K562 (cell line): ENCODE results near the gene GNAL. TPM values are rescaled to one million over a fixed set of nuclear protein-coding genes. Genes with fewer than 3 reads are reported as not detected.

Experiments
- ATAC-seq: fragments of 200-7000 bp; cut with Tn5 transposase; 3 replicates; pipeline ENCODE4 v1.9.1; 2020; ENCODE audit warnings: moderate library complexity
- BruUV-seq: library from RNA; stranded (reverse); fragments of 400-500 nt; replicated peaks from 2 replicates; lab custom pipeline; 2021; lab: Mats Ljungman, UMichigan
- CTCF ChIA-PET: fragments of 300-600 bp; formaldehyde crosslinking; extraction: SDS; loops from one replicate; lab custom pipeline; 2021; ENCODE audit warnings: low intra/inter-chr PET ratio; lab: Yijun Ruan, JAX
- POLR2A ChIA-PET: fragments of 300-600, 350-650 bp; sonication (Branson Sonifier 250); formaldehyde crosslinking; extraction: SDS; loops from one replicate; lab custom pipeline; 2021; ENCODE audit warnings: antibody characterized with exemption, inconsistent platforms; lab: Yijun Ruan, JAX
- DNase-seq, 4 experiments: peaks; one replicate each; pipeline versions ENCODE4 v3.0.0 to v3.0.0-alpha.2; 2011 to 2018; ENCODE audit warnings: low spot score in 3 of 4, mixed read lengths in 3 of 4; ENCODE audit errors: extremely low read depth in 1 of 4
- FAIRE-seq: peaks from 2 replicates; lab custom pipeline; 2011; peaks lifted over from hg19 to GRCh38; lab: Jason Lieb, UNC
- H2AFZ ChIP-seq: 2 replicates; pipeline ENCODE4 v1.6.0; 2011; ENCODE audit warnings: low read depth, low read length, control low read depth, inconsistent platforms
- H3K27ac ChIP-seq: fragments of 200-600 bp; 3 replicates; pipeline ENCODE4 v1.8.0; 2011; ENCODE audit warnings: low read depth, mild to moderate bottlenecking, control low read depth, inconsistent platforms, low read length, moderate library complexity, mixed read lengths; ENCODE audit errors: extremely low read depth
- H3K27me3 ChIP-seq, 2 experiments: fragments of 300-600 bp in 1 of 2; 2 replicates in 1 of 2; 3 replicates in 1 of 2; pipeline versions ENCODE4 v1.6.0 to v1.8.0; 2011; ENCODE audit warnings: inconsistent platforms in 2 of 2, low read length in 2 of 2, mild to moderate bottlenecking in 1 of 2, mixed read lengths in 1 of 2, moderate library complexity in 1 of 2; ENCODE audit not compliant: control insufficient read depth in 2 of 2, insufficient read depth in 2 of 2
- H3K36me3 ChIP-seq: fragments of 300-600 bp; 3 replicates; pipeline ENCODE4 v1.8.0; 2011; ENCODE audit warnings: mild to moderate bottlenecking, low read length, inconsistent platforms; ENCODE audit not compliant: control insufficient read depth, insufficient read depth
- H3K4me1 ChIP-seq, 2 experiments: fragments of 200-600 bp in 1 of 2; replicated peaks in 1 of 2; 2 replicates in 1 of 2; 3 replicates in 1 of 2; pipeline versions ENCODE4 v1.5.1 to v1.8.0; 2011; ENCODE audit warnings: inconsistent platforms in 2 of 2, low read length in 2 of 2, mild to moderate bottlenecking in 1 of 2, mixed read lengths in 1 of 2, moderate library complexity in 1 of 2; ENCODE audit not compliant: control insufficient read depth in 2 of 2, insufficient read depth in 2 of 2
- H3K4me2 ChIP-seq: 2 replicates; pipeline ENCODE4 v1.6.1; 2011; ENCODE audit warnings: low read length, control low read depth, inconsistent platforms, mixed read lengths; ENCODE audit not compliant: insufficient read depth
- H3K4me3 ChIP-seq: fragments of 200-600 bp; sonication (generic), shearing (Covaris generic); 2 replicates; pipeline ENCODE4 v1.5.1; 2016; ENCODE audit warnings: control low read depth, inconsistent platforms
- H3K79me2 ChIP-seq: fragments of 200-600 bp; 3 replicates; pipeline ENCODE4 v1.8.0; 2011; ENCODE audit warnings: low read length, inconsistent platforms; ENCODE audit not compliant: control insufficient read depth, insufficient read depth
- H3K9ac ChIP-seq, 2 experiments: 2 replicates each; pipeline versions ENCODE4 v1.6.0 to v1.6.1; 2011; ENCODE audit warnings: low read depth in 2 of 2, low read length in 2 of 2, control low read depth in 1 of 2, inconsistent platforms in 1 of 2, mild to moderate bottlenecking in 1 of 2, mixed read lengths in 1 of 2; ENCODE audit not compliant: insufficient read depth in 1 of 2
- H3K9me1 ChIP-seq: one replicate; pipeline ENCODE4 v1.6.0; 2011; ENCODE audit warnings: inconsistent platforms, mild to moderate bottlenecking, low read length, moderate library complexity; ENCODE audit not compliant: control insufficient read depth, insufficient read depth
- H3K9me3 ChIP-seq: replicated peaks from 2 replicates; pipeline ENCODE4 v1.5.1; 2011; ENCODE audit warnings: low read depth, low read length, inconsistent platforms; ENCODE audit not compliant: control insufficient read depth, insufficient read depth
- H4K20me1 ChIP-seq: replicated peaks from 2 replicates; pipeline ENCODE4 v1.6.1; 2011; ENCODE audit warnings: low read length, inconsistent platforms, mixed read lengths; ENCODE audit not compliant: control insufficient read depth, insufficient read depth
- SFPQ ChIP-seq: fragments of 200-400 bp; formaldehyde crosslinking; IDR thresholded peaks from 2 replicates; pipeline ENCODE4 v1.6.1; 2017; ENCODE audit warnings: mild to moderate bottlenecking, low read depth, low read length, moderate library complexity
- SMAD2 ChIP-seq: fragments of 150-350 bp; IDR thresholded peaks from 2 replicates; pipeline ENCODE4 v1.6.1; 2014; ENCODE audit warnings: low read depth, mild to moderate bottlenecking, low read length
- SRSF3 ChIP-seq: fragments of 200-400 bp; formaldehyde crosslinking; IDR thresholded peaks from 2 replicates; pipeline ENCODE4 v1.6.1; 2016; ENCODE audit warnings: mild to moderate bottlenecking, low read length, moderate library complexity; ENCODE audit not compliant: insufficient read depth
- WGBS: fragments of 100-300 bp; shearing (Covaris generic); methylation state at CpG from one replicate; pipeline ENCODE4 v1.1.6; 2016; ENCODE audit warnings: low coverage, mixed read lengths; ENCODE audit not compliant: insufficient coverage; ENCODE audit errors: missing lambda C conversion rate; 5-methylcytosine and 5-hydroxymethylcytosine counted together
- in situ Hi-C: fragments of 300-500 bp; cut with MboI; formaldehyde crosslinking; loops from 4 replicates; pipeline ENCODE4 v1.15.0; 2018; ENCODE audit warnings: inconsistent platforms, mixed read lengths
- intact Hi-C: fragments of 100-400 bp; cut with micrococcal nuclease; formaldehyde crosslinking; loops from 2 replicates; pipeline ENCODE4 v1.14.2; 2022
- polyA plus RNA-seq, 8 experiments: library from polyadenylated mRNA; depleted of rRNA in 4 of 8; stranded (reverse) in 5 of 8; unstranded in 3 of 8; fragments of >200 nt; fragmentation: Nextera tagmentation in 2 of 8; fragmentation: Illumina TruSeq in 1 of 8; extraction: Ambion mirVana in 2 of 8; extraction: Trizol in 1 of 8; gene quantifications; 2 replicates each; pipeline versions ENCODE4 v1.2.1 to v1.2.3, GENCODE V29; 2011 to 2014; ENCODE audit warnings: inconsistent platforms in 1 of 8, missing spikeins in 1 of 8
- total RNA-seq, 7 experiments: library from RNA; depleted of rRNA in 6 of 7; stranded (reverse); fragments of >200 nt in 6 of 7; fragmentation: Illumina TruSeq in 2 of 7; extraction: Trizol in 2 of 7; gene quantifications; 2 replicates each; pipeline versions ENCODE4 v1.2.1 to v1.2.3, GENCODE V29; 2011 to 2021; ENCODE audit warnings: low replicate concordance in 1 of 7
- TF ChIP-seq, protein P1 (sequence below): fragments of 250-450 bp; sonication (Bioruptor Pico); IDR thresholded peaks from 2 replicates; pipeline ENCODE4 v1.8.0; 2022; ENCODE audit warnings: inconsistent platforms, mild to moderate bottlenecking, moderate library complexity, borderline replicate concordance
- TF ChIP-seq, protein P2 (sequence below): fragments of 450-650 bp; IDR thresholded peaks from 2 replicates; pipeline ENCODE4 v1.6.1; 2016; ENCODE audit warnings: mild to moderate bottlenecking, moderate library complexity

Gene GNAL
- total and polyA plus RNA-seq, 9 of the 15 experiments (the other 6 are each of a cell fraction or from before 2014, with no cell fraction given) = under 0.01 to 0.10 (median 0.01) TPM; not detected in 5

DNA sequence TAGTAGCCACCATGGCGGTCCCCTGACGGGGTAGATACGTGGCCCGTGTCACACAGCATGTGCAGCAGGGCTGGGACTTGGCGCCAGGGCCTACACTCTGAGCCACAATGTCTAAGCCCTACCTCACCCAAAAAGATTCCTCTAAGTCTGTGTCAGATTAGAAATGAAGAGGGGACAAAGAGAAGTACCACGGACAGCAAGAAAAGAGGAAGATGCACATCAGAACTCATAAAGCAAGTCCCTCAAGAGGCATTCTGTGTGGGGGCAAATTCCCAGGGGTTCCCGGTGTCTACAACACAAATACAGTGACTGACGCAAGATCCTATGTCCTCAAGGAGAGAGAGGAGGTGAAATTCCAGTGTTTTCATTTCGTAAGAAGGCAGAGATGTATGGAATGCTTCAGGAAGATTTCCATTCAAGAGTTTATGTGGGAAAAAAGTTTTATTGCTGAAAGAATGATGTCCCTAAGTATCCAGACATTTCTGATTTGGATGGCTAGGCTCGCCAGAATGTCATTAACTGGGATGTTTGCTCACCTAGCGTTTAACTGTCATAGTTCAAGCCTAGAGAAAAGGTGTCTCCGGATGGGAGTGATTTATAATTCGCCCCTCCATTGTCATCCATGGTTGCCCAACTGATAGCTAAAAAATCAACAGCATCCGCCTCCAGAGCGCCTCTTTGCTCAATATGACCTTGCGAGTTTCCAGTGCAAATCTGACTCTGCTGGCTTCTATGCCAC is 86.5 kb downstream of the GNAL start:
- BruUV-seq = no TSS peak
- no peak overlapping the region for H3K4me2 ChIP-seq
- no peak for DNase-seq
- TF ChIP-seq SRSF3 = no peak
- TF ChIP-seq SFPQ = no peak
- TF ChIP-seq SMAD2 = no peak
- TF ChIP-seq, protein P1, sequence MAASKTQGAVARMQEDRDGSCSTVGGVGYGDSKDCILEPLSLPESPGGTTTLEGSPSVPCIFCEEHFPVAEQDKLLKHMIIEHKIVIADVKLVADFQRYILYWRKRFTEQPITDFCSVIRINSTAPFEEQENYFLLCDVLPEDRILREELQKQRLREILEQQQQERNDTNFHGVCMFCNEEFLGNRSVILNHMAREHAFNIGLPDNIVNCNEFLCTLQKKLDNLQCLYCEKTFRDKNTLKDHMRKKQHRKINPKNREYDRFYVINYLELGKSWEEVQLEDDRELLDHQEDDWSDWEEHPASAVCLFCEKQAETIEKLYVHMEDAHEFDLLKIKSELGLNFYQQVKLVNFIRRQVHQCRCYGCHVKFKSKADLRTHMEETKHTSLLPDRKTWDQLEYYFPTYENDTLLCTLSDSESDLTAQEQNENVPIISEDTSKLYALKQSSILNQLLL (CRISPR knock-in tag) = no peak
- TF ChIP-seq, protein P2, sequence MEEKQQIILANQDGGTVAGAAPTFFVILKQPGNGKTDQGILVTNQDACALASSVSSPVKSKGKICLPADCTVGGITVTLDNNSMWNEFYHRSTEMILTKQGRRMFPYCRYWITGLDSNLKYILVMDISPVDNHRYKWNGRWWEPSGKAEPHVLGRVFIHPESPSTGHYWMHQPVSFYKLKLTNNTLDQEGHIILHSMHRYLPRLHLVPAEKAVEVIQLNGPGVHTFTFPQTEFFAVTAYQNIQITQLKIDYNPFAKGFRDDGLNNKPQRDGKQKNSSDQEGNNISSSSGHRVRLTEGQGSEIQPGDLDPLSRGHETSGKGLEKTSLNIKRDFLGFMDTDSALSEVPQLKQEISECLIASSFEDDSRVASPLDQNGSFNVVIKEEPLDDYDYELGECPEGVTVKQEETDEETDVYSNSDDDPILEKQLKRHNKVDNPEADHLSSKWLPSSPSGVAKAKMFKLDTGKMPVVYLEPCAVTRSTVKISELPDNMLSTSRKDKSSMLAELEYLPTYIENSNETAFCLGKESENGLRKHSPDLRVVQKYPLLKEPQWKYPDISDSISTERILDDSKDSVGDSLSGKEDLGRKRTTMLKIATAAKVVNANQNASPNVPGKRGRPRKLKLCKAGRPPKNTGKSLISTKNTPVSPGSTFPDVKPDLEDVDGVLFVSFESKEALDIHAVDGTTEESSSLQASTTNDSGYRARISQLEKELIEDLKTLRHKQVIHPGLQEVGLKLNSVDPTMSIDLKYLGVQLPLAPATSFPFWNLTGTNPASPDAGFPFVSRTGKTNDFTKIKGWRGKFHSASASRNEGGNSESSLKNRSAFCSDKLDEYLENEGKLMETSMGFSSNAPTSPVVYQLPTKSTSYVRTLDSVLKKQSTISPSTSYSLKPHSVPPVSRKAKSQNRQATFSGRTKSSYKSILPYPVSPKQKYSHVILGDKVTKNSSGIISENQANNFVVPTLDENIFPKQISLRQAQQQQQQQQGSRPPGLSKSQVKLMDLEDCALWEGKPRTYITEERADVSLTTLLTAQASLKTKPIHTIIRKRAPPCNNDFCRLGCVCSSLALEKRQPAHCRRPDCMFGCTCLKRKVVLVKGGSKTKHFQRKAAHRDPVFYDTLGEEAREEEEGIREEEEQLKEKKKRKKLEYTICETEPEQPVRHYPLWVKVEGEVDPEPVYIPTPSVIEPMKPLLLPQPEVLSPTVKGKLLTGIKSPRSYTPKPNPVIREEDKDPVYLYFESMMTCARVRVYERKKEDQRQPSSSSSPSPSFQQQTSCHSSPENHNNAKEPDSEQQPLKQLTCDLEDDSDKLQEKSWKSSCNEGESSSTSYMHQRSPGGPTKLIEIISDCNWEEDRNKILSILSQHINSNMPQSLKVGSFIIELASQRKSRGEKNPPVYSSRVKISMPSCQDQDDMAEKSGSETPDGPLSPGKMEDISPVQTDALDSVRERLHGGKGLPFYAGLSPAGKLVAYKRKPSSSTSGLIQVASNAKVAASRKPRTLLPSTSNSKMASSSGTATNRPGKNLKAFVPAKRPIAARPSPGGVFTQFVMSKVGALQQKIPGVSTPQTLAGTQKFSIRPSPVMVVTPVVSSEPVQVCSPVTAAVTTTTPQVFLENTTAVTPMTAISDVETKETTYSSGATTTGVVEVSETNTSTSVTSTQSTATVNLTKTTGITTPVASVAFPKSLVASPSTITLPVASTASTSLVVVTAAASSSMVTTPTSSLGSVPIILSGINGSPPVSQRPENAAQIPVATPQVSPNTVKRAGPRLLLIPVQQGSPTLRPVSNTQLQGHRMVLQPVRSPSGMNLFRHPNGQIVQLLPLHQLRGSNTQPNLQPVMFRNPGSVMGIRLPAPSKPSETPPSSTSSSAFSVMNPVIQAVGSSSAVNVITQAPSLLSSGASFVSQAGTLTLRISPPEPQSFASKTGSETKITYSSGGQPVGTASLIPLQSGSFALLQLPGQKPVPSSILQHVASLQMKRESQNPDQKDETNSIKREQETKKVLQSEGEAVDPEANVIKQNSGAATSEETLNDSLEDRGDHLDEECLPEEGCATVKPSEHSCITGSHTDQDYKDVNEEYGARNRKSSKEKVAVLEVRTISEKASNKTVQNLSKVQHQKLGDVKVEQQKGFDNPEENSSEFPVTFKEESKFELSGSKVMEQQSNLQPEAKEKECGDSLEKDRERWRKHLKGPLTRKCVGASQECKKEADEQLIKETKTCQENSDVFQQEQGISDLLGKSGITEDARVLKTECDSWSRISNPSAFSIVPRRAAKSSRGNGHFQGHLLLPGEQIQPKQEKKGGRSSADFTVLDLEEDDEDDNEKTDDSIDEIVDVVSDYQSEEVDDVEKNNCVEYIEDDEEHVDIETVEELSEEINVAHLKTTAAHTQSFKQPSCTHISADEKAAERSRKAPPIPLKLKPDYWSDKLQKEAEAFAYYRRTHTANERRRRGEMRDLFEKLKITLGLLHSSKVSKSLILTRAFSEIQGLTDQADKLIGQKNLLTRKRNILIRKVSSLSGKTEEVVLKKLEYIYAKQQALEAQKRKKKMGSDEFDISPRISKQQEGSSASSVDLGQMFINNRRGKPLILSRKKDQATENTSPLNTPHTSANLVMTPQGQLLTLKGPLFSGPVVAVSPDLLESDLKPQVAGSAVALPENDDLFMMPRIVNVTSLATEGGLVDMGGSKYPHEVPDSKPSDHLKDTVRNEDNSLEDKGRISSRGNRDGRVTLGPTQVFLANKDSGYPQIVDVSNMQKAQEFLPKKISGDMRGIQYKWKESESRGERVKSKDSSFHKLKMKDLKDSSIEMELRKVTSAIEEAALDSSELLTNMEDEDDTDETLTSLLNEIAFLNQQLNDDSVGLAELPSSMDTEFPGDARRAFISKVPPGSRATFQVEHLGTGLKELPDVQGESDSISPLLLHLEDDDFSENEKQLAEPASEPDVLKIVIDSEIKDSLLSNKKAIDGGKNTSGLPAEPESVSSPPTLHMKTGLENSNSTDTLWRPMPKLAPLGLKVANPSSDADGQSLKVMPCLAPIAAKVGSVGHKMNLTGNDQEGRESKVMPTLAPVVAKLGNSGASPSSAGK = no peak

More for the DNA sequence above, 86.5 kb downstream of the GNAL start:
- ChIA-PET CTCF (no interaction called here), POLR2A (no interaction called here)
- intact Hi-C loops (no loop called here), in situ Hi-C loops (no loop called here)
- ATAC-seq (no peak), FAIRE-seq (no peak)
- 5% methylated on average over 16 of the region's 16 CpGs for WGBS
- Histone ChIP-seq H3K27ac (no peak overlapping the region), H3K27me3 (peaks cover 17 to 25% of the 10 kb centered on the region in 2 experiments), H3K9me1 (no peaks in the 10 kb centered on the region), H3K4me1 (no peaks in the 10 kb centered on the region), H3K36me3 (no peaks in the 10 kb centered on the region), H4K20me1 (no peaks in the 10 kb centered on the region), H3K4me3 (no peak overlapping the region), H3K9ac (0 out of 4 replicates have a peak overlapping the region, but pooled peaks of 1 of the 2 experiments have one; percentile 23), H3K79me2 (no peaks in the 10 kb centered on the region), H3K9me3 (no peaks in the 10 kb centered on the region), H2AFZ (no peak overlapping the region)
